K562 (cell line): Measurements from ENCODE around the gene DIS3L2. TPM values are rescaled to one million over a fixed set of nuclear protein-coding genes. Genes with fewer than 3 reads are reported as not detected.

ENCODE experiments used
- IRF9 ChIP-seq: fragments of 450-650 bp; IDR thresholded peaks from 2 replicates; pipeline ENCODE4 v1.6.1; 2016; ENCODE audit warnings: missing biosample characterization, missing genetic modification characterization
- JUN ChIP-seq, 2 experiments: sonication (generic) in 1 of 2; formaldehyde crosslinking in 1 of 2; IDR thresholded peaks; 2 replicates each; pipeline versions ENCODE4 v1.6.1 to v1.8.0; 2012 to 2022; ENCODE audit warnings: borderline replicate concordance in 2 of 2, mild to moderate bottlenecking in 2 of 2, improper control_type of control experiment in 1 of 2, low read depth in 1 of 2, low read length in 1 of 2, missing genetic modification reagents in 1 of 2
- RBM14 ChIP-seq: fragments of 200-400 bp; formaldehyde crosslinking; IDR thresholded peaks from 2 replicates; pipeline ENCODE4 v1.6.1; 2018; ENCODE audit warnings: low read depth, mild to moderate bottlenecking, low read length, moderate library complexity, borderline replicate concordance; ENCODE audit not compliant: insufficient read depth
- STAT5B ChIP-seq: fragments of 250-450 bp; sonication (Bioruptor Pico); IDR thresholded peaks from 2 replicates; pipeline ENCODE4 v1.8.0; 2021; ENCODE audit warnings: mild to moderate bottlenecking, inconsistent platforms
- ZNF592 ChIP-seq: fragments of 450-650 bp; IDR thresholded peaks from 2 replicates; pipeline ENCODE4 v1.6.1; 2017; ENCODE audit warnings: antibody characterized with exemption, mild to moderate bottlenecking
- polyA plus RNA-seq, 8 experiments: library from polyadenylated mRNA; depleted of rRNA in 4 of 8; stranded (reverse) in 5 of 8; unstranded in 3 of 8; fragments of >200 nt; fragmentation: Nextera tagmentation in 2 of 8; fragmentation: Illumina TruSeq in 1 of 8; extraction: Ambion mirVana in 2 of 8; extraction: Trizol in 1 of 8; gene quantifications; 2 replicates each; pipeline versions ENCODE4 v1.2.1 to v1.2.3, GENCODE V29; 2011 to 2014; ENCODE audit warnings: inconsistent platforms in 1 of 8, missing spikeins in 1 of 8
- total RNA-seq, 7 experiments: library from RNA; depleted of rRNA in 6 of 7; stranded (reverse); fragments of >200 nt in 6 of 7; fragmentation: Illumina TruSeq in 2 of 7; extraction: Trizol in 2 of 7; gene quantifications; 2 replicates each; pipeline versions ENCODE4 v1.2.1 to v1.2.3, GENCODE V29; 2011 to 2021; ENCODE audit warnings: low replicate concordance in 1 of 7

DIS3L2 gene
- total and polyA plus RNA-seq, 9 of the 15 experiments (the other 6 are each of a cell fraction or from before 2014, with no cell fraction given) = 1.5 to 19.2 (median 11.2) TPM

- TF ChIP-seq JUN (IDR thresholded peaks at IDR 0.05; ENCODE audit: borderline replicate concordance, low read depth, low read length) = no peak
- TF ChIP-seq JUN (CRISPR knock-in tag; IDR thresholded peaks at IDR 0.05; ENCODE audit: borderline replicate concordance) = no peak
- TF ChIP-seq ZNF592 = no peak
- TF ChIP-seq STAT5B = no peak
- TF ChIP-seq IRF9 = no peak
- no peak for TF ChIP-seq RBM14
These were observed 242.4 kb downstream of the DIS3L2 start (continued) for GRCh38 chr2:232203936-232204335.
